Measurements from ENCODE around the gene DTD1.

DTD1 gene

DNA sequence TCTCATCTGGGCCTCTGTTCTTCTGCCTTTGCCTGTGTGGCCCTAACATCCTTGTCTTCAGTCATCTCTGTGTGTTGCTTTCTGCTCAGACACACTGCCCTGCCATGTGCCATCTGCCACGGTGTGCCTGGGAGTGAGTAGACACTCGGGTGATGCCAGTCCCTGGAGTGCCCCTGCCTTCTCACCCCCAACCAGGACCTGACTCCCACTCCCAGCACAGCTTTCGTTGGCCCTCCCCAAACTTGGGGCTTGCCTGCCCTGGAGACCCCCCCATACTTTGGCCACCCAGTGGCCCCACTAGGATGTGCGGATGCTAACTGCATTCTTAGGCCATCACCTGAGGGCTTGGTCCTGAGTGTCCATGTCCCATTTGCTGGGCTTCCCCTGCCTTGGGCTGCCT lies 149.3 kb downstream of the DTD1 start:
- TF ChIP-seq, protein P1, sequence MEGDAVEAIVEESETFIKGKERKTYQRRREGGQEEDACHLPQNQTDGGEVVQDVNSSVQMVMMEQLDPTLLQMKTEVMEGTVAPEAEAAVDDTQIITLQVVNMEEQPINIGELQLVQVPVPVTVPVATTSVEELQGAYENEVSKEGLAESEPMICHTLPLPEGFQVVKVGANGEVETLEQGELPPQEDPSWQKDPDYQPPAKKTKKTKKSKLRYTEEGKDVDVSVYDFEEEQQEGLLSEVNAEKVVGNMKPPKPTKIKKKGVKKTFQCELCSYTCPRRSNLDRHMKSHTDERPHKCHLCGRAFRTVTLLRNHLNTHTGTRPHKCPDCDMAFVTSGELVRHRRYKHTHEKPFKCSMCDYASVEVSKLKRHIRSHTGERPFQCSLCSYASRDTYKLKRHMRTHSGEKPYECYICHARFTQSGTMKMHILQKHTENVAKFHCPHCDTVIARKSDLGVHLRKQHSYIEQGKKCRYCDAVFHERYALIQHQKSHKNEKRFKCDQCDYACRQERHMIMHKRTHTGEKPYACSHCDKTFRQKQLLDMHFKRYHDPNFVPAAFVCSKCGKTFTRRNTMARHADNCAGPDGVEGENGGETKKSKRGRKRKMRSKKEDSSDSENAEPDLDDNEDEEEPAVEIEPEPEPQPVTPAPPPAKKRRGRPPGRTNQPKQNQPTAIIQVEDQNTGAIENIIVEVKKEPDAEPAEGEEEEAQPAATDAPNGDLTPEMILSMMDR (conservative IDR thresholded peaks at IDR 0.05; ENCODE audit: control insufficient read depth, insufficient read depth, low read depth, low read length): no peak

GRCh38 chr20:18738055-18738454 lies 150.2 kb downstream of the DTD1 start:
- TF ChIP-seq, protein P1 (conservative IDR thresholded peaks at IDR 0.05; ENCODE audit: control insufficient read depth, insufficient read depth, low read depth, low read length): no peak
- peak; percentile 65 for DNase-seq (ENCODE audit: low read depth)
- H3K4me3 ChIP-seq (ENCODE audit: control insufficient read depth, low read depth, low read length): no peak overlapping the region

More for the DNA sequence above, 149.3 kb downstream of the DTD1 start:
- DNase-seq (ENCODE audit: low read depth): no peak
- H3K4me3 ChIP-seq (ENCODE audit: control insufficient read depth, low read depth, low read length): no peak overlapping the region

GRCh38 chr20:18738888-18739287 lies 151.0 kb downstream of the DTD1 start:
- no peak overlapping the region for H3K4me3 ChIP-seq (ENCODE audit: control insufficient read depth, low read depth, low read length)
- DNase-seq (ENCODE audit: low read depth): peak; percentile 5
- TF ChIP-seq, protein P1 (conservative IDR thresholded peaks at IDR 0.05; ENCODE audit: control insufficient read depth, insufficient read depth, low read depth, low read length): no peak

GRCh38 chr20:18739751-18740166 lies 151.9 kb downstream of the DTD1 start:
- peak; percentile 96 for DNase-seq (ENCODE audit: low read depth)
- TF ChIP-seq, protein P1 (conservative IDR thresholded peaks at IDR 0.05; ENCODE audit: control insufficient read depth, insufficient read depth, low read depth, low read length): no peak
- H3K4me3 ChIP-seq (ENCODE audit: control insufficient read depth, low read depth, low read length): no peak overlapping the region

DNA sequence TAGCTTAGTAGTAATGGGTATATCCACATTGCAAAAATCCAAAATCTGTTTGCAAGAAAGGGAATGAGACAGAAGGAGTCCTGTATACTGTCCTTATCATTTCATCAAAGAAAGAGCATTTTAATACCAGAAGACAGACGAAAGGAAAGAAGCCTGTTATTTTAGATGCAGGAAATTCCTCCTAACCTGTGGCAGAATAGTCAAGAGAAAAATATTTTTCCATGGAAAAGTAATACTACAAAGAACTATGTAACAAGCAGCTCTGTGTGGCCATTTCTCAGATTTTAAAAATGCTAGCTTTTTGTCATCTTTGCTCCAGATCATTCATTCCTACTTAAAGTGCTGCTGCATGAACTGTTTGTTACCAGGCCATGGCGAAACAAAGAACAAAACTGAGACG lies 152.9 kb downstream of the DTD1 start:
- TF ChIP-seq, protein P1 (conservative IDR thresholded peaks at IDR 0.05; ENCODE audit: control insufficient read depth, insufficient read depth, low read depth, low read length): no peak
- no peak for DNase-seq (ENCODE audit: low read depth)
- no peak overlapping the region for H3K4me3 ChIP-seq (ENCODE audit: control insufficient read depth, low read depth, low read length)

DNA sequence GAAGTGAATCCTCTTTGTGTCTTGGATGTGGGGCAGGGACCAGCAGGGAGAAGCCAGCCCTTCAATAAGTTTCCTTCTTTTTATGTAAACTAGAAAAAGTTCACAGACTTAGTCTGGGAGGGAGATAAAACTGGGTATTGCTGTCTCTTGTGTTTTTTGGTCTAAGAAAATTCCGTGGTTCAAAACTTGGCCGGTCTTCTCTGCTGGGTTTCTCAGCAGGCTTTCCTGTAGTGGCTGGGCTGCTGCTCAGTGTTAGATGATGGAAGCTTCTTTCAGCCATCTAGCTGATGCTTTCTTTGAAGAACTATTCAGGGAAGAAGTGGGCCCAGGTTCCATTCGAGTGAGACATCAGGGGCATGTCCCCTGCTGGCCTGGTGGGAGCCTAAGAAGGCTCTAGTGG lies 155.0 kb downstream of the DTD1 start:
- TF ChIP-seq, protein P1 (conservative IDR thresholded peaks at IDR 0.05; ENCODE audit: control insufficient read depth, insufficient read depth, low read depth, low read length): no peak
- H3K4me3 ChIP-seq (ENCODE audit: control insufficient read depth, low read depth, low read length): no peak overlapping the region
- no peak for DNase-seq (ENCODE audit: low read depth)
